DMS53 (cell line): Measurements from ENCODE around the gene SDC4.

Source experiments
- DNase-seq: peaks from one replicate; lab custom pipeline; 2025; lab: John Stamatoyannopoulos, UW

Gene SDC4

DNA sequence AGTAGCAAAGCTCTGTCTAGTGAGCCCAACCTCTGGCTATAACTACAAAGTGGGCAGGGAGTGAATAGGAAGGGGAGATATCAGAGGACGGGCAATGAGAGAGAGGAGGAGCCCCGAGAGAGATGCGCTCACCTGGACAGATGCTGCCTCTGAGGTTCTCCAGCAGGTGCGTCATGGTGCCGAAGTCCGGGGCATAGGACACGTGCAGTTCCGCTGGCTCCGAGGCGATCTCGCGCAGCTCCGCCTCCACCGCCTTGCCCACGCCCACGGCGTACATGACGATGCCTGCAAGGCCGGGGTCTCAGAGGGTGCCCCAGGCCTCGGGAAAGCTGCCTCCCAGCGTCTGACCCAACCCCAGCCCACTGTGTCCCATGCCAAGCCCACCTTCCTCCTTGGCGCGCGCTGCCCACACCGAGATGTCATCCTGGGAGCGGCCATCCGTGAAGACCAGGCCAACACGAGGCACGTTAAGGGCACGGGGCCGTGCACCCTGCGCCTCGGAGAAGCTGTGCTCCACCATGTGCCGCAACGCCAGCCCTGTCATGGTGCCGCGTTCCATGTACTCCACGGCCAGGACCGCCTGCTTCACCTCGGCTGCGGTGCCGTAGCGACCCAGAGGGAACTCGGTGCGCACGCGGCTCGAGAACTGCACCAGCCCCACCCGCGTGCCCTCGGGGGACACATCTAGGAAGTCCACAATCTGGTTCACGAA, 50.3 kb downstream of the SDC4 start:
- DNase-seq = no peak

GRCh38 chr20:45294659-45295058, 53.6 kb downstream of the SDC4 start:
- no peak for DNase-seq

GRCh38 chr20:45294003-45294368, 54.2 kb downstream of the SDC4 start:
- DNase-seq = no peak

- peak; percentile 92 for DNase-seq
Observed at GRCh38 chr20:45293041-45294002, 54.9 kb downstream of the SDC4 start.

- DNase-seq = no peak
Observed at GRCh38 chr20:45292343-45292742, 55.9 kb downstream of the SDC4 start.

DNA sequence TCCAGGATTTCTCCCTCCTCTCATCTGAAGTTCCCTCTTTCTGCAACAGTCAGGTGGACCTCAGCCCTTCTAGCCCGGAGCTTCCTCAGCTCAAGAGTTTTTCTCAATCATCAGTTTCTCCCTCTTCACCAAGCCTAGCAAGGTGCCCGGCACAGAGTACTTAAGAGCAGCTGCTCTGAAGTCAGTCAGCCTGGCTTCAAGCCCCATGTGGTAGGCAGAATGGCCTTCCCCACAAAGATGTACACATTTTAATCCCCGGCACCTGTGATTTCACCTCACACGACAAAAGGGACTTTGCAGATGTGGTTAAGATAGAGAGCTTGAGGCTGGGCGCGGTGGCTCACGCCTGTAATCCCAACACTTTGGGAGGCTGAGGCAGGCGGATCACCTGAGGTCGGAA, 56.7 kb downstream of the SDC4 start:
- DNase-seq = peak; percentile 37

DNA sequence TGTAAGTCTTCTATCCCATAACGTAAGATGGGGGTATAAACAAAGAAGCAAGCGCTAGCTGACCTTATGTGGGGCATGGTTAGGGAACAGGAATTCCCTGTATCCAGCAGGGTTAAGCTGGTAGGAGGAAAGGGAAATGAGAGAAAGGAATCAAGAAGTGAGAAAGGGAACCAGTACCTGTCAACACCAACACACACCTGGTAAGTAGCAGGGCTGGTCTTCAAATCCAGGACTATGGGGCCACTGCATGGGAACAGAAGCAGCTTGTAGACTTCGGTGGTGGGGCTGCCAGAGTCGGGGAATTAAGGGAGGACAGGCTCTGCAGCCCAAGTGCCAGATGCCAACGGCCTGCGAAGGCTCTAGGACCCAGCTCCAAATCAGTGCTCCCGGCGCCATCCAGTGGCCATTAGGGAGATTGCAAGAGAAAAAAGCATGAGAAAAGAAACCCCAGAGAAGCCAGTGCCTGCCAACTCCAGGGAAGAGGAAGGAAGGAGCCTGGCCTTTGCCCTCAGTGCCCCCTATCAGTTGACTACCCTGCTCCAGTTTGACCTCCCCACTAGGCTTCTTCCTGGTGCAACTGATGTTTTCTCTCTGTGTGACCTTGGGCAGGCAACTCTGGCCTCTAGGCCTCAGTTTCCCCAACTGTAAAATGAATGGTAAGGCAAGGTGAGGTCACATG, 57.4 kb downstream of the SDC4 start:
- DNase-seq = peak; percentile 90

- DNase-seq = no peak
Observed at GRCh38 chr20:45289942-45290676, 58.1 kb downstream of the SDC4 start.

DNA sequence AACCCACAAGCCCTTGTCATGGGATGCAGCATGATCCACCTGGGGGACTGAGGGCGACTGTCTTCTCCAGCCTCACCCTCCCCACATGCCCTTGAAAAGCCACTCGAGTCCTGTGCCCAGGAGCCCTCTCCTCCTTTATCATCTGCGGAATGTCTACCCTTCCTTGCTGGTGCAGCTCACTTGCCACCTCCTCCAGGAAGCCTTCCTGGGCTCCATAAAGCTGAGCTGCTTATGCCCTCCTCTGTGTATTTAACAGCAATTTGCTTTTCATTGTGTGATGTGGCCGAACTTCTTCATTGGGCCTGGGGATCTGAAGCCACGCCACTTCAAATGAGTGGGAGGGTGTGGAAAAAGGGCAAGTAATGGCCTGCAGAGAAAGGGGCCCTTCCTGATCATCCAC, 59.4 kb downstream of the SDC4 start:
- DNase-seq = no peak

GRCh38 chr20:45288376-45288775, 59.8 kb downstream of the SDC4 start:
- DNase-seq = no peak

- no peak for DNase-seq
Observed at GRCh38 chr20:45283551-45284057, 64.6 kb downstream of the SDC4 start.

GRCh38 chr20:45282700-45283550, 65.3 kb downstream of the SDC4 start:
- DNase-seq = no peak

- no peak for DNase-seq
Observed at GRCh38 chr20:45279992-45280391, 68.2 kb downstream of the SDC4 start.

GRCh38 chr20:45275338-45275737, 72.9 kb downstream of the SDC4 start:
- no peak for DNase-seq
